HepG2 (cell line): ENCODE results near the gene ODR4. TPM values are rescaled to one million over a fixed set of nuclear protein-coding genes. Genes with fewer than 3 reads are reported as not detected.
A peak's percentile ranks its signal among the peaks of the same experiment; 100 is the strongest.

Experiments
- CREB1 ChIP-seq, 2 experiments: fragments of 450-650 bp in 1 of 2; IDR thresholded peaks; 2 replicates each; pipeline ENCODE4 v1.6.1; 2016 to 2017; ENCODE audit warnings: control low read depth in 1 of 2, mild to moderate bottlenecking in 1 of 2, missing compliant biosample characterization in 1 of 2, missing genetic modification characterization in 1 of 2
- CREM ChIP-seq, 2 experiments: sonication (generic) in 1 of 2; formaldehyde crosslinking in 1 of 2; IDR thresholded peaks; 2 replicates each; pipeline versions ENCODE4 v1.4.0 to v1.6.1; 2016 to 2020; ENCODE audit warnings: antibody characterized with exemption in 1 of 2, mild to moderate bottlenecking in 1 of 2, missing genetic modification reagents in 1 of 2
- DNMT3B ChIP-seq: conservative IDR thresholded peaks from 2 replicates; pipeline ENCODE4 v1.6.1; 2016; ENCODE audit warnings: missing biosample characterization, control low read depth
- EZH2 ChIP-seq: conservative IDR thresholded peaks from 2 replicates; pipeline ENCODE4 v1.6.1; 2012; ENCODE audit warnings: mild to moderate bottlenecking, low read depth, low read length, moderate library complexity
- JDP2 ChIP-seq: sonication (generic); formaldehyde crosslinking; IDR thresholded peaks from 2 replicates; pipeline ENCODE4 v1.8.1; 2022; ENCODE audit warnings: missing genetic modification reagents, borderline replicate concordance
- MED13 ChIP-seq: sonication (generic); formaldehyde crosslinking; IDR thresholded peaks from 2 replicates; pipeline ENCODE4 v1.5.0; 2020; ENCODE audit warnings: missing genetic modification reagents
- NCOA2 ChIP-seq: sonication (generic); formaldehyde crosslinking; IDR thresholded peaks from 2 replicates; pipeline ENCODE4 v1.8.0; 2022; ENCODE audit warnings: inconsistent platforms
- ONECUT2 ChIP-seq: sonication (generic); formaldehyde crosslinking; IDR thresholded peaks from 2 replicates; pipeline ENCODE4 v1.4.0; 2020; ENCODE audit warnings: missing genetic modification reagents
- POLR2AphosphoS2 ChIP-seq: IDR thresholded peaks from 2 replicates; pipeline ENCODE4 v1.6.1; 2011; ENCODE audit warnings: low read depth, low read length, improper control_type of control experiment
- ZNF101 ChIP-seq: sonication (generic); formaldehyde crosslinking; IDR thresholded peaks from 2 replicates; pipeline ENCODE4 v1.4.0; 2020; ENCODE audit warnings: mild to moderate bottlenecking, low read depth, missing genetic modification reagents, borderline replicate concordance
- ZNF224 ChIP-seq: sonication (generic); formaldehyde crosslinking; IDR thresholded peaks from 2 replicates; pipeline ENCODE4 v1.5.0; 2020; ENCODE audit warnings: mild to moderate bottlenecking, missing genetic modification reagents
- ZNF558 ChIP-seq: sonication (generic); formaldehyde crosslinking; IDR thresholded peaks from 2 replicates; pipeline ENCODE4 v1.9.0; 2022; ENCODE audit warnings: mild to moderate bottlenecking, missing genetic modification reagents, borderline replicate concordance
- ZNF562 ChIP-seq: sonication (generic); formaldehyde crosslinking; IDR thresholded peaks from 2 replicates; pipeline ENCODE4 v1.8.0; 2022; ENCODE audit warnings: missing genetic modification reagents, borderline replicate concordance
- polyA plus RNA-seq, 8 experiments: library from polyadenylated mRNA; depleted of rRNA in 3 of 8; stranded (reverse) in 7 of 8; unstranded in 1 of 8; fragments of >200 nt; fragmentation: Illumina TruSeq in 4 of 8; extraction: Trizol in 4 of 8; gene quantifications; 2 replicates each; pipeline versions ENCODE4 v1.2.1 to v1.2.3, GENCODE V29; 2011 to 2016; ENCODE audit warnings: low read depth in 4 of 8, missing spikeins in 1 of 8, mixed read lengths in 1 of 8; ENCODE audit not compliant: insufficient read depth in 1 of 8
- total RNA-seq, 5 experiments: library from RNA; depleted of rRNA; stranded (reverse); fragments of >200 nt; fragmentation: Illumina TruSeq; extraction: Trizol; gene quantifications; 2 replicates each; pipeline ENCODE4 v1.2.3, GENCODE V29; 2016; ENCODE audit warnings: low read depth in 1 of 5
- TF ChIP-seq, protein P1 (sequence below): sonication (generic); formaldehyde crosslinking; IDR thresholded peaks from 2 replicates; pipeline ENCODE4 v1.9.0; 2021; ENCODE audit warnings: missing genetic modification reagents, borderline replicate concordance
- TF ChIP-seq, protein P2 (sequence below): sonication (generic); formaldehyde crosslinking; IDR thresholded peaks from 2 replicates; pipeline ENCODE4 v1.4.0; 2020; ENCODE audit warnings: missing genetic modification reagents

Gene ODR4
- total and polyA plus RNA-seq, 2 of the 13 experiments (the other 11 are each of a cell fraction or from before 2014, with no cell fraction given), result 16.3 to 22.0 TPM

DNA sequence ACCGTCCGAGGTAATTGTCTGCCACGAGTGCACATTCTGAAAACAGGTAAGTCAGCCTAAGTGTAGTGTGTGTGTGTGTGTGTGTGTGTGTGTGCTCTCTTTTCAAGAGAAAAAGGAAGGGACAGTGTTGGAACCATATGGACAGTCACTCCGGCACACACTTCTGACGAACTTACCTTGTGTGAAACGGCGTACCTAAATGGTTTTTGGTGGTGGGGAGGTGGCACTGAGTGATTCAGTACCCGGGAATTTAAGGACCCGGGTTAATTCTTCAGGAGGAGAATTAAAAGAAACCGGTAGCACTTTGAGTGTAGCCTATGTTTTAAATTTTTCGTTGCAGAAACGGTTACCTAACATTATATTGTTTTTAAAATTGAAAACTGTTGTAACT, 286 bp downstream of the ODR4 start (continued):
- TF ChIP-seq CREM (IDR thresholded peaks at IDR 0.05) (peak; percentile 43; the same call in 1 of the 2 replicates), CREM (CRISPR knock-in tag; IDR thresholded peaks at IDR 0.05) (no peak), POLR2AphosphoS2 (no peak), ZNF562 (CRISPR knock-in tag) (no peak), ZNF101 (no peak), DNMT3B (CRISPR knock-in tag) (0 out of 2 replicates have a peak, but pooled peaks have one; percentile 61), EZH2 (no peak), ZNF558 (CRISPR knock-in tag) (0 out of 2 replicates have a peak, but pooled peaks have one; percentile 41), JDP2 (CRISPR knock-in tag) (no peak), ZNF224 (CRISPR knock-in tag) (no peak), MED13 (CRISPR knock-in tag) (no peak), ONECUT2 (no peak), NCOA2 (CRISPR knock-in tag) (no peak), CREB1 (IDR thresholded peaks at IDR 0.05) (no peak), CREB1 (CRISPR knock-in tag; IDR thresholded peaks at IDR 0.05) (peak; percentile 72)
- TF ChIP-seq, protein P1, sequence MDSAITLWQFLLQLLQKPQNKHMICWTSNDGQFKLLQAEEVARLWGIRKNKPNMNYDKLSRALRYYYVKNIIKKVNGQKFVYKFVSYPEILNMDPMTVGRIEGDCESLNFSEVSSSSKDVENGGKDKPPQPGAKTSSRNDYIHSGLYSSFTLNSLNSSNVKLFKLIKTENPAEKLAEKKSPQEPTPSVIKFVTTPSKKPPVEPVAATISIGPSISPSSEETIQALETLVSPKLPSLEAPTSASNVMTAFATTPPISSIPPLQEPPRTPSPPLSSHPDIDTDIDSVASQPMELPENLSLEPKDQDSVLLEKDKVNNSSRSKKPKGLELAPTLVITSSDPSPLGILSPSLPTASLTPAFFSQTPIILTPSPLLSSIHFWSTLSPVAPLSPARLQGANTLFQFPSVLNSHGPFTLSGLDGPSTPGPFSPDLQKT (CRISPR knock-in tag), result no peak
- TF ChIP-seq, protein P2, sequence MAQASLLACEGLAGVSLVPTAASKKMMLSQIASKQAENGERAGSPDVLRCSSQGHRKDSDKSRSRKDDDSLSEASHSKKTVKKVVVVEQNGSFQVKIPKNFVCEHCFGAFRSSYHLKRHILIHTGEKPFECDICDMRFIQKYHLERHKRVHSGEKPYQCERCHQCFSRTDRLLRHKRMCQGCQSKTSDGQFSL (CRISPR knock-in tag), result 0 out of 2 replicates have a peak, but pooled peaks have one; percentile 0
